Measurements from ENCODE around the gene PRDM16.

The PRDM16 gene

DNA sequence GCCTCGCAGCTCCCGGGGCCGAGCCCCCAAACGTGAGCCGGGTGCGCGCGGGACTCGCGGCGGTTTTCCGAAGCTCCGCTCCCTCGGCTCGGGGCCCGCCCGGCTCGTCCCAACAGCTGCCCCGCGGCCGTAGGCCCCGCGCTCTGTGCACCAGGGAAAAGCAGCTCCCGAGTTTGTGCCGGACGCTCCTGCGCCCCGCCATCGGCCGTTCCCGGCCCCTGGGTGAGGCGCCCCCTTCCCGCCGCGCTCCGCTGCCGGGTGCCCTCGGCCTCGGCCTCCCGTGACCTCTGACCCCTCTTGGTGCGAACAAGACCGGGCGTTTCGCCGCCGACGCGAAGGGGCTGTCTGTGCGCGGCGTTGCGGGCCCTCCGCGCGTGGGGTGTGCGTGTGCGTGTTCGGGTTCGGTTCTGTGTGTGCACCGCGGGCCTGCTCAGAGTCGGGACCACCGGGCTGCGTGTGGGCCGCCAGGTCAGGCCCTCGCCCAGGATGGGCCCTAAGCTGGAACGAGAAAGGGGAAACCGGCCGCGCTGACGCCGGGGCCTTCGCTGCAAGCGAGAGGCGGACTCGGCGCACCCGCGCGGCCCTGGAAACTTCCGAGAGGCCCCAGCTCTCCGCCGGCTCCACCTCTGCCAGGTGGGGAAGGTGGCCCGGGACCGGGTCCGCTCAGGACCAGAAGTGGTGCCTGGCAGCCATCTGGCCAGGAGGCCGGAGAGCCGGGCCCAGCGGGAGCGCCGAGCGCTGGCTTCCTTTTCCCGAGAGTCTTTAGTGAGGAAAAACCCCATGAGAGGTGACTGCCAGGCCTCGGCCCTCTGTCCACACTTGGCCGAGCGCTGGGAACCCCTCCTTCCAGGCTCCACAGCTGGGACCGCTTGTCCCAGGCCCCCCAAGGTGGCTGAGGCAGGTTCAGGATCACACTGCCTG, 1.9 kb downstream of the PRDM16 start:
- no peak for DNase-seq

DNA sequence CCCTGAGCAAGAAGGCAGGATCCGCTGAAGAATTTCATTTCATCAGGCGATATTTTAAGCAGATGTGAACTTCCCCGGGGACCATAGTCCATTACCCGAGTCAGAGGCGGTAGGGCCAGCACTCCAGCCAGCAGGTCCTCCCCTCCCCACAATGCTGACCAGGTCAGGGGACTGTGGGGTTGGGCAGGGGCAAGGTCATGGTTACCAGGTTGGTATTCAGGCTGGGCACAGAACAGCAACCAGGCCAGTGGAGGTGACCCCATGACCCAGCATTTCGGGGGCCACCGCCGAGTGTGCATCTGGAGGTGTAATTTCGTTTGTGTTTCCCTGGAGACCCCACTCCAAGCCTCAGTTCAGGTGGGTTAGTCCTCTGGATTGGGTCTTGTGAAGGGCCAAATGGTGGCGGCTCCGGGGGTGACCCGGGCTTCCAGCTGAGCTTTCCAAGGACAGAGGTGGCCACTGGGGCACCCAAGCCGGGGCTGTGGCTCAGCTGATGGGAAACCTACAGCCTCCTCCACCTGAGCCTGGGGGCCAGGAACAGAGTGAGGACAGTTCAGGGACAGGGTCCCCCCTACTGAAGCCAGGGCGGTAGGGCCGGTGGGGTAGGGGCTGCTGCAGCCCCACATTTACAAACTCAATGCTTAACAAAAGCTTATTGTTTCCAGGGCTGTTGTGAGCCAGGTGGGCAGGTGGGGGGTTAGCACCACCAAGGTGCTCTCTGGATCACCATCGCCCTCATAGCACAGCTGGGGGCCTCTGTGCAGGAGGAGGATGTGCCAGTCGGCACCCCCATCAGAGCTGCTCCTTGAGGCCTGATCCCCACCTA, 2.8 kb downstream of the PRDM16 start:
- no peak for DNase-seq

DNA sequence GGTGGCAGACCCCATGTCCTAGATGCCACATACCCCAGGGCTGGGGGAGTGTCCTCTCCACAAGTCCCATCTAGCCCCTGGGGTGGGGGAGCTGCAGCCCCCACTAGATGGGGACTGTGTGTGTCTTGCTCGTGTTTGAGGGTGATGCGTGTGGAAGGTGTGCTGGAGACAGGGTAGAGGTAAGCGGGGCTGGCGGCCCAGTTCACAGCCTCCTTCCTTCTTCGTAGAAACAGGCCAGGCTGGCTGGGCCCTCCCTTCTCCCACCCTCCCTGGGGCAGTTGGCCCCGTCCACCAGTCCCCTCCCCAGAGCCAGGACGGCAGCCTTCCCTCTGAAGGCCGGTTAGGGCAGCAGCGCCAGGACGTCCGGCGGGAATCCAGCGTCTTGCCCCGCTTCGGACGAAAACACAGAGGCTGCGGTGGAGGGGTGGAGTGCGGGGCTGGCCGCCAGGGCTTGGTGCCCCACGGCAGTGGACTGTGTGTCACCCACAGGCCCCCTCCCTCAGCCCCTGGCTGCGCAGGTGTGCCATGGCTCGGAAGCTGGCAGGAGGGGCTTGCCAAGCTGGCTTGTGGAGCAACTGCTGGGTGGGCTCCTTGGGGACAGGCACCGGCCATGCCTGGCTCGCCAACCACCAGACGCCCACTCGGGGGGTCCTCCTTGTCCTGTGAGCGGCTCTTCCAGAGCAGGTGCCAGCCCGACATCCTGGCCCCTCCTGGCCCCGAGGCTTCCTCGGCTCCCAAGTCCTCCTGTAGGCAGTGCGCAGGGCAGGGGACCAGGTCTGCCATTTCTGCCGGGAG, 3.6 kb downstream of the PRDM16 start:
- DNase-seq = no peak

DNA sequence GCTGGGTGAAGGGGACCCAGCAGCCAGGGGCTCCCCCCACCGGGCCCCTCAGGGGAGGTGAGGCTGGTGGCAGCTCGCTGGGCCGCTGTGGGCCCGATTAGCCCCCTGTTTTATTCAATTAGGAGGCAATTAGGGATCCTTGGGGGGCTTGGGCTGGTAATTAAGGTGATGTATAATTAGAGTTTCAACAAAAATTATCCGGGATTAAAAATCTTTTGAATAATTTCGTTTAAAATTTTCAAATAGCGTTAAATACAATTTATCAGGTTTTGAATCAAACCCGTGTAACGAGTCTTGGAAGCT, 4.1 kb downstream of the PRDM16 start:
- DNase-seq = no peak

DNA sequence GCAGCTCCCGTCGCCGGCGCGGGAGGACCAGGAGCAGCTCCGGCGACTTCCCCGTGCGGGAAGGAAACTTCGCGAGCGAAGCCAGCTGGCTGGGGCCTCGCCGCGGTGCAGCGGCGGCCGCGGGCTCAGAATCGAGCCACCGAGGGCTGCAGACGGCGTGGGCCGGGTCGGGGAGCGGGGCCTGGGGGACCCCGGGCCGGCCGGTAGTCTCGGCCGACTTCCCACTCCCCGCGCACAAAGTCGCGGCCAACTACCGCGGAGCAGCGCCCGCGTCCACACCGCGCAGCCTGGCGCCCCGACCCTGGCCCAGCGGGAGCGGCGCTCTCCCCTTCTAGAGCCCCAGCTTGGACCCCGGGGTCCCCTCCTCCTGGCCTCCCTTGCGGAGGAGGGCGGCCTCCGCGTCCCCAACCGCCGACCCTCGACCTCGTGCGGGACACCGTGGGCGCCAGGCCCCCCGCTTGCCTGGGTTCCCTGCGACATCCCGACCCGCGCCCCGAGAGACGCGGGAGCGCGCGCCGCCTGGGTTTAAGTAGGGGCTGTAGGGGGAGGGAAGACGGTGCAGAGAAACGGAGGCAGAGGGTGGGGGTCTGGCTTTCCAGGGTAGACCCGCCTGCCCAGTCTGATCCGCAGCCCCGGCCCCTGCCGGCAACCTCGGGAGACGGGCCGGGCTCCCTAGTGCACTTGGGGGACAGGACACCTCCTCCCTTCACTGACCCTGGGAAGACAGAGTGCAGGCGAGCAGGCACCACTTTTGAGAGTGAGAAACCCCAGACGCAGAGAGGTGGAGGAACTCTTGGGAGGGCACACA, 4.7 kb downstream of the PRDM16 start:
- DNase-seq = no peak

DNA sequence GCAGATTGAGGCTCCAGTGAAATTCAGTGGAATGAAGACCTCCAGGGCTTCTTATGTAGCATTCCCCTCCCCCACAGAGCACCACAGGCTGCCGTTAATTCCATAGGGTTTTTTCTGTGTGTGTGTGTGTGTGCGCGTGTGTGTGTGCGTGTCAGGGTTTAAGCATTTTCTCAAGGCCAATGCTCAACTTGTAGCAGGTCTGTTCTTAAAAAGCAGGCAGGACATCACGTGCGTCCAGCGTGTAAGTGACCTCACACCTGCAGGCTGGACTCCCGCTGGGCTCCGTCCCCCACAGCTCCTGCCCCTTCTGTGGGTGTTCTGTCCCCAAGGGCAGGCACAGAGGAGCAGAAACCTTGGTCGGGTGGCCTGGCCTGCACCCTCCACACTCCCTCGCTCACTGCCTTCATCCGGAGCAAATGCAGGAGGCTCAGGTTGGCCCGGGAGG, 5.3 kb downstream of the PRDM16 start:
- DNase-seq = no peak

DNA sequence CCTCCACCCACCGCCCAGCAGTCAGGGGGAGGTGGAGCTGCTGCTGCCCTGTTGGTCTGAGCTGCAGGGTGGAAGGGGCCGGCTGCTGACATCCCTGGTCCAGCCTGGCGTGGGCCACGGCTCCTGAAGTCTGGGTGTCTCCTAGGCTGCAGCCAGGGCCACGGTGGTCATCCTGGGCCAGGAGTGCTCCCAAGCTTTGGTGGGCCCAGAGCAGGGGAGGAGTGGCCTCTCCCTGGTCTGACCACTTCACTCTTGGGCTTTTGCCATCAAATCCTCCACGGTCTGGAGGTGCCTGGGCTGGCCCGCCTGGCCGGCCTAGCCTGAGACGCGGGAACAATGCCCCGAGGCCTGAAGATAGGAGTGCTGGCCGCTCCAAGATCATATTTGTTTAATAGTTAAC, 5.8 kb downstream of the PRDM16 start:
- DNase-seq = no peak

DNA sequence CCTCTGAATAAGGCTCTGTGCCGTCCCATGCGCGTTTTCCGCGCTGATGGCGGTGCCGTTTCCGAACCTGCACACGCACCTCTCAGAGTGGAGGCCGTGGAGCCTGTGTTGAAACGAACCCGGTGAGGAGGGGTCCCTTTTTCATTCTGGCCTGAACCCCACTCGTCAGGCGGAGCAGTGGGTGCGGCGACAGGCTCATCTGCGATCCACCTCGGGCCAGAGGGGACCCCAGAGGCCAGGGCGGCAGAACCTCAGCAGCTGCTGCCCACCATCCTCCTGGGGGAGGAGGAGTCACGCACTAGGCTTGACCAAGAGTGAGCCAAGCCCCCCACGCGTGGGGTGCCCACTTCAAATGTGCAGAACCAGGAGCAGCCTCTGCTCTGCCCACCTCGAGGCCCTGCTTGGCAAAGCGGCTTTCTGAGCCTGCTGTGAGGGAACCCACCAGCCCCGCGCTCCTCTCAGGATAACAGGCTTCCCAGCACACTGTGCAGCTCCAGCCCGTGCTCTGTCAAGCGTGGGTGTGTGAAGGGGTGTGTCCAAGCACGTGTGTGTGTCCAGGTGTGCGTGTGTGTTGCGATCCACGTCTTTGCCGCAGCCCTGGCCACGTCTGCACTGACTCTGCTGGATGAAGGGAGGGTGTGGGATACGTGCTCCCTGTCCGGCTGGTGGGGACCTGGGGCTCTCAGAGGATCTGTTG, 6.8 kb downstream of the PRDM16 start:
- DNase-seq = no peak

DNA sequence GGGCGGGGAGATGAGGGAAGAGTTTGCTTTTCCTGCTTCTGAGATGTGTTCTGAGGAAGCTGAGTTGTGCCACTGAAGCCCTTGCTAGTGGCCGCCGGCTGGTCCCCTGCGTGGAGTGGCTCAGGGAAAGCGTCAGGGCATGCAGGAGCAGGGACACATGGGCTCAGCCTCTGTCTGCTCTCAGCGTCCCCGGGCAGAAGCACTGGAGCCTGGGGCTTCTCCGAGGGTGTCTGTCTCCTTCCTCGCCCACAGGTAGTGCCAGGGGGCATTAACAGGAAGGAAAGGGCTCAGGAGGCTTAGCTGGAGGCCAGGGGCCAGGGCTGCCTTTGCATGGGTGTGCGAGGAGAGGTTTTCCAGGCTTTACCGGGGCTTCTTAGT, 7.3 kb downstream of the PRDM16 start:
- no peak for DNase-seq

DNA sequence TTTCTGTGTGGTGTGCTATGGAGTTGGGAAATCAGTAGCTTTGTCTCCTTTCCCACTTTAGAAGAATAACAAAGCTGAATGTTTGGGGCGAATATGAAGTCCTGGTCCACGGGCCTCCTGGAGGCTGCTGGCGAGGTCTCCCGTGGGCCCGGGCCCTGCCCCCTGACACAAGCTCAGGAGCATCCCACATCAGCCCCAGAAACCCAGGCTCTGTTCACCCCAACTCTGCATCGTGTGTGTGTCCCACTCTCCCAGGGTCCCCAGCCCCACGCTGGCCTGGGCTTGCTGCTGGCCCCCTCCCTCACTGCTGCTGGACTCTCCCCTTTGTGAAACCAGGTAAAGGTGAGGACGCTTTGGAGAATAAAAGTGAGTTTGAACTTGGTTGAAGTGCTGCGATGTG, 8.1 kb downstream of the PRDM16 start:
- DNase-seq = no peak

DNA sequence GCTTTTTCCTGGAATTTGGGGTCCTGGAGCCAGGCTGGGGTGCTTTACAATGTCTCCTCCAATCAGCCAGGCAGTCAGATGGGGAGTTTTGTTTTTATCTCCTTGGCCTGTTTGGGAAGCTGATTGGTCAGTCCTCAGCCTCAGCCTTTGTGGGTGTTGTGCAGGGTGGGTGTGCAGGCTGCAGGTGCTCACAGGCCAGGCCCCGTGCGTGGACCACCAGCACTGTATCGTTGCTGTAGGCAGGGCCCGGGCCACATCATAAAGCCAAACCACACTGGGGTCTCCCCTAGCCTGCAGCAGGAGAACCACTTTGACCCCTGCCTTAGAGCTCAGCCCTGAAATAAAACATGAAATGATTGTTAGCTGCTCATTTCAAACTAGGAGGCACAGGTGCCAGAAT, 8.6 kb downstream of the PRDM16 start:
- no peak for DNase-seq

DNA sequence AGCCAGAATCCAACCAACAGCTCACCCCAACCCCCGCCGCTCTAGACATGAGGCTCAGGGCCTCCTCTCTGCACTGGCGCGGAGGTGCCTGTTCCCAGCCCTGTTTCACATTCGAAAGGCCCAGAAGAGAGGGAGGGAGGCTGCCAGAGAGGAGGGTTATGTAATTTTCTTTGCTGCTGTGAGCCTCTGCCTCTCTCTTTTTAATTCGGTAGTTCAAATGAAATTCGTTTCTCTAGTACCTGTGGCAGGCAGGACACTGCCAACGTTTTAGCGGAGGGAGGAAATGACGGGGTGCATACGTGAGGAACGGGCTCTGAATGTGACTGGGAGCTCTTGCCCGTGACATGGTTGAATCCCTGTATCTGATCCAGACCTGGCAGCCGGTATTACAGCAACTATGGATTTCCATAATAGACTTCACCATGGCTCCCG, 9.4 kb downstream of the PRDM16 start:
- no peak for DNase-seq

DNA sequence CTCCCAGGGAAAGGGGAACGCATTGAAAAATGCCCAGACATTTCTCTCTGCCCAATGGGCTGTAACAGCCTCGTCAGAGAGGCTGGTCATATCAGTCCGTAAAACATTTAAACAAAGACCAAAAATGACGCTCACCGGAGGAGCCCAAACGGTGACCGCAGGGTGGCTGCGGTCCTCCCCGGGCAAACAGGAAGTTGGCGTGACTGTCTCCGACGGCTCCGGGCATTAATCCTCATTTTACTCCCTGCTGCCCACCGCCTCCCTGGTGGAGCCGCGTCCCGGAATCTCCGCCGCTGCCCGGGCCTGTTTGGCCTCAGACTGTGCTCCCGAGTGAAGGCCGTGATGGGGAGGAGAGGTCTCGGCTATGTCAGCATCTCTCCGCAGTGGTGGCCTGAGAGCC, 9.9 kb downstream of the PRDM16 start:
- no peak for DNase-seq

DNA sequence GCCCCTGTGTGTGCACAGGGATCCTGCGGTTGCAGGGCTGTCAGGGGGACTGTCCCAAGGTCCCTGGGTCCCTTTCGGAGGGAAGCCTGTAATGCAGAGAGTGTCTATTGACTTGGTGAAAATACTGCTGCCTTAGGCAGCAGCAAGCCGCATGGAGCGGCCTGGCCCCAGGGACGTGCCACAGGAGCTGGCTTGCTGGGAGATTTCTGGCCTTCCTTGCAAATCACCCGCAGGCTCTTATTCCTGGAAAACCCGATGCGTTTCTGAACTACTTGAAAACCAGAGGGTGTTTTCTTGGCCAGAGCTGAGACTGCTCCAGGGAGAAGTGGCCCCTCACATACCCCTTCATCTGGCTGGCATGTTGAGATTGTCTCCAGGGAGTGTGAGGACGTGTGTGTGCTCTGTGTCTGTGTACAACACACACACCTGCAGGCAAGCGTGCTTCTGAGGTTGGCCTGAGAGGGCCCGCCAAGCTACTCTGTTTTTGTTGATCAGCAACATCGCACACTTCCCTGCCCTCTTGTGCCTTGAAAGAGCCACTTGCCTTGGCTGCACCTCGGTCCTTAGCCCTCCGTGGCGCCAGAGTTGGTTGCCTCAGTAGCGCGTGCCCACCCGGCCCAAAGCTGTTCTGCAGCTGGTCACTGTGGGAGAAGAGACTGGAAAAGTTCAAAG, 10.5 kb downstream of the PRDM16 start:
- DNase-seq = no peak

DNA sequence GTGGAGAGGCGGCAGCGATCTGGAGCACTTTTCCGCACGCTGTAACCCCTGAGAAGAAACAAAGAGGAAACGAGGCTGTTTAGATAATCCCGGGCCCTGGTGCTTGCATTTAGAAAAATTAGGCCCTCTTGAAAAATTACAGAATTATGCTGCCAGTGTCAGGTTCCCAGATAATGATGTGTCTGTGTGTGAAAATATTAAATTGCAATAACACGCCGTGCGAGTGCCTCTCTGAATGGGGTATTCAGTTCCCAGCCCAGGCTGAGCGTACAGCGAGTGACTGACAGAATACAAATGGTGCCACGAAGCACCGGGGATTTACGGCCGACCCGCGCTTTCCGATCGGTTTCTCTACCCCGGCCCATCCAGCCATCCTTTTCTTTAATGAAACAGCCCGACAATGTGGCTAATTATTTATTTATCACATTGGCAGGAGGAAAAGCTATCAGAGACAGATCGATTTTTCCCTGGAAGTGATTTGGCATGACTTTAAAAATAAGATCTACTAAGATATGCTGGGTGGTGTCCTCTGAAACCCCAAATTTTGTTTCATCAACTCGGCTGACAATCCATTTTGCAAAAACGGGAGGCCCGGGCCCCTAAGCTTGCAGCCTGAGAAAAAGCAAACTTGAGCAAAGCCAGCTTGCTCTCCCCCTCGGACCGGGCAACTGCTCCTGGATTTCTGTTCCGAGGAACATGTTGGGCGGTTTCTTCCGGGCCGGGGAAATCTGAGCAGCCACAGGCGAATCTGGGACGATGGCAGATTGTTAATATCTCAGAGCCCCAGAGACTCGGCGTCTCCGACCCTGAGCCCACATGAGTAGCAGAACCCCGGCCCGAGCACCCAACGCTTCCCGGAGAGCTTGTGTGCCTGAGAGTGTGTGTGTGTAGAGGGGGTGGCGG, 11.3 kb downstream of the PRDM16 start:
- no peak for DNase-seq

DNA sequence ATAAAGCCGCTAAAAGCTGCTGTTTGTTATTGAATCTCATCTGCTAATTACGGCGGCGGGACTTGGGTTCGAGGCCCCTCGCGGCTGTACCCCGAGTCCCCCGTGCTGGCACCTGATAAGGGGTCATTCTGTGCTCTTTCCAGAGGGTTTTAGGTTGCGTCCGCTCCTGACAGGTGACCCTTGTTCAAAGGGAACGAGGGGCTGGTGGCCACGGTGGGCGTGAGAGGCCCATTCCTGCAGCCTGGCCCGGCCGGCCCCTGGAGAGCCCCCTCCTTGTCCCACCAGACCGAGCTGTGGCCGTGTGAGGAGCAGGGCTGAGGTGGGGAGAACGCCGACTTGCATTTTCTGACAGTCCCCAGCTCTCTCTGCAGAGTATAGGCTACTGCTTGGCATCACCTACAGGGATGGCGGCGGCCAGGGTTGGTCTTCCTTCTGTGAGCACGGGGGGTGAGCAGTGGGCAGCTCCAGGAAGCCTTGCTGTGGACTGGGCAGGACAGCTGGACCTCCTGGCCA, 12.2 kb downstream of the PRDM16 start:
- DNase-seq = no peak

DNA sequence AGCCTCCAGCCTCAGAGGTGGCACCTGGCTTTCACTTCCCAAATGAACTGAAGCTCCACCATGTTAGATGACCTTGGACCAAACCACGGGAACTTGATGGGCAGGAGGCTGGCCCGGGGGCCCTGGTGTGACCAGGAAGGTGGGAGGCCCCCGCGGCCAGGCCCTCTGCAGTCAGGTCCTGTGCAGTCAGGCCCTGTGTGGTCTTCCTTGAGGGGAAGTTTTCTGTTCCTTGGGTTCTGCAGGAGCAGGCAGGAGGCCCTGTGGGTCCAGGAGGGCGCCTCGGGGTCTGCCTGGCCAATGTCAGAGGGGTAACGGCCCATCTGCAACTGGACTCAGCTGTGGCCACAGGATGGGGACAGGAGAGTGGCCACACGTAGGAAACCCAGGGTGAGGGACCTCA, 13.0 kb downstream of the PRDM16 start:
- DNase-seq = no peak

DNA sequence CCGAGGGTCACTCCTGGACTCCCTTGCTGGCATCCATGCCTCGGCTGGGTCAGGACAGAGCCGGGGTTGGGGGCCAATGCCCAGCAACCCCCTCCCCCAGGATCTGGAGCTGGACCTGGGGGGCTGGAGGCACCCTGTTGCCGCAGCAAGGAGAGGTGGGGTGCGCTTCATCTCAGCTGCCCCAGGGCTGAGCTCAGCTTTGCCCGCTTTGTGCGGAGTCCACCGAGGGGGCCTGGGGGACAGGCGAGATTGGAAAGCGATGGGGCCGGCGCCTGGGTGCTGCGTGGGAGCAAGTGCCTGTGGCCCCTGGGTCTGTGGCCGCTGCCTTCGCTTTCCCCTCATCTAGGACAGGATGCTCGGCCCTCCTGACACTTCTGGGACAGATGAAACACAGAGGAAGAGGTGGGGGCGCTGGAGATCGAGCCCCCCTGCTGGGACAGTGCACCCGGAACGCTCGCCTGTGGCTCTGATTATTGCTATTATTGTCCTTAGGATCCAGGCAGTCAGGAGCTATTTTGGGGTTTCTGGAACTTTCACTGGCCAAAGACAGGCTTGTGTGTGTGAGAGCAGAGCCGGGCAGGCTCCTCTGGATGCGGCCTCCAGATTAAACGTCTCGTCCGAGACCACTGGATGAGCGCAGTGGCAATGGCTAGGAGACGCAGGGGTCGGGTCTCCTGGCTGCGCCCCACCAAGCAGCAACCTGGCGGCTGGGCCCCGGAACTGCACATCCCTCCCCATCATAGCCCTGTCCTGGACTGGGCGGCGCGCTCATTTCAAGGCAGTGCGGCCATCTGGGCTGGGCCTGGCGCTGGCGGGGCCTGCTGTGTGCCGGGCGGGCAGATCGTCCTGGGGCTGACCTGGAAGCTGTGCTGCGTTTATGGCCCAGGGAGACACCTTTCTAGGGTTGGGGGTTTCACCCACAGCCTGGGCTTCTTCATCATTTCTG, 13.8 kb downstream of the PRDM16 start:
- no peak for DNase-seq

DNA sequence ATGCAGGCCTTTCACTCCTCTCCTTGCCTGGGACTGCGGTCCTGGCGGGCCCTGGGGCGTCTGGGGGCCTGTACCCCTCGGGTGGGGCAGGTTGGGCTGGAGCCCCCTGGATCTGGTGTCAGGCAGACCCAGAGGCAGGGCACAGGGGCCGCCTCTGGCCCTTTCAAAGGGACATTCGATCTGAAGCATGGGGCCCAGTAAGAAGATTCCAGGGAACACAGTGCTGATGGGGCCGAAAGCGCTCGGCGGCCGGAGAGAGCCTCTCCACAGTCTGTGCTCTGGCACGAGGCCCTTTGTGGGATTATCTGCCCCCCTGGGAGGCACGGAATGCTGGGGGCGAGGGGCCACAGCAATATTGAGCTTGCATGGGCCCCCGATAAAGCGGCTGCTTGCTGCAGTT, 15.2 kb downstream of the PRDM16 start:
- no peak for DNase-seq
